ENCODE measurements around the gene ORC3. TPM values are rescaled to one million over a fixed set of nuclear protein-coding genes. Genes with fewer than 3 reads are reported as not detected.

ORC3 gene
- total RNA-seq, 1 donor from 2014 or later, result 33.6 TPM

DNA sequence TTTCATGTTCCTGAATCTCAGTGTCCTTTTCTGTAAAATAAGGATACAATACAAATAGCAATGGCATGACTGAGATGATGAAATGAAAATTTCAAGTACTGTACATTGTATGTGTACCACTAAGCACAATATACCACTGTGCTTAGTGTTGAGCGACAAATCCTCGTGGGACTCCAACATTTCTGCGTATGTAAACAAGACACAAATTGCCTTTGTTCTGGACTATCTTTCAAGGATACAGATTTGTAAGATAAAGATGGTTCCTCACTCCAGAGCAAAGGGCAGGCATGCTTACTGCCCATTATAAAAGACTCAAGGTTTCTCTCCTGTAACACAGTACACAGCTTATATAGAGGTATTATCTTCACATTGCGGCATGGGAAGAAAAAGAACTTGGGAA lies 6.1 kb upstream of the ORC3 start:
- TF ChIP-seq, protein P1, sequence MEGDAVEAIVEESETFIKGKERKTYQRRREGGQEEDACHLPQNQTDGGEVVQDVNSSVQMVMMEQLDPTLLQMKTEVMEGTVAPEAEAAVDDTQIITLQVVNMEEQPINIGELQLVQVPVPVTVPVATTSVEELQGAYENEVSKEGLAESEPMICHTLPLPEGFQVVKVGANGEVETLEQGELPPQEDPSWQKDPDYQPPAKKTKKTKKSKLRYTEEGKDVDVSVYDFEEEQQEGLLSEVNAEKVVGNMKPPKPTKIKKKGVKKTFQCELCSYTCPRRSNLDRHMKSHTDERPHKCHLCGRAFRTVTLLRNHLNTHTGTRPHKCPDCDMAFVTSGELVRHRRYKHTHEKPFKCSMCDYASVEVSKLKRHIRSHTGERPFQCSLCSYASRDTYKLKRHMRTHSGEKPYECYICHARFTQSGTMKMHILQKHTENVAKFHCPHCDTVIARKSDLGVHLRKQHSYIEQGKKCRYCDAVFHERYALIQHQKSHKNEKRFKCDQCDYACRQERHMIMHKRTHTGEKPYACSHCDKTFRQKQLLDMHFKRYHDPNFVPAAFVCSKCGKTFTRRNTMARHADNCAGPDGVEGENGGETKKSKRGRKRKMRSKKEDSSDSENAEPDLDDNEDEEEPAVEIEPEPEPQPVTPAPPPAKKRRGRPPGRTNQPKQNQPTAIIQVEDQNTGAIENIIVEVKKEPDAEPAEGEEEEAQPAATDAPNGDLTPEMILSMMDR (conservative IDR thresholded peaks at IDR 0.05), result no peak
- Mint-ChIP-seq H3K27ac (no peak overlapping the region), H3K4me3 (no peak overlapping the region), H3K4me1 (ENCODE audit: unreplicated experiment) (peaks cover 9% of the 10 kb centered on the region), H3K27me3 (no peaks in the 10 kb centered on the region), H3K36me3 (peaks cover 38% of the 10 kb centered on the region), H3K9me3 (no peaks in the 10 kb centered on the region)
- no peak for DNase-seq (ENCODE audit: extremely low spot score, unreplicated experiment)

DNA sequence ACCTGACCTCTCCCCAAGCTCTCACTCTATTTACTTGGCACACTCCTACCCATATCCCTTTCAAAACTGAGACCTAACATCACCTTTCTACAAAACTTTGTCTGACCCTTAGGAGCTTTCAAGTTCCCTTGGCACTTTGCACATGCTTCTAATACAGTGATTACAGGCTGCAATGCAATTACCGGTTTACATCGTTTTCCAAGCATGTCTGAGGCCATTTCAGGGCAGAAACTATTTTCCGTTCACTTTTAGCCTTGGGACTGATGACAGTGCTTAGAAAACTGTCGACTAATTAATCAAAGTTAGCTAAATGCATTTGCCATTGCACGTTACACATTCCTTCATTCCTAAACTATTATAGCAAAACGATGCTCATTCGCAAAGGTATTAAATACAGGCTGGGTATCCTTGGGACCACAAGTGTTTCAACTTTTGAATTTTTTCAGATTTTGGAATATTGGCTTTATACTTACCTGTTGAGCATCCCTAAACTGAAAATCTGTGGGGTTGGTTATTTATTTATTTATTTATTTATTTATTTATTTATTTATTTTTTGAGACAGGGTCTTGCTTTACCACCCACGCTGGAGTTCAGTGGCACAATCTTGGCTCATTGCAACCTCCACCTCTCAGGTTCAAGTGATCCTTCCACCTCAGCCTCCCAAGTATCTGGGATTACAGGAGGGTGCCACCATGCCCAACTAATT lies 3.4 kb upstream of the ORC3 start:
- no peak for DNase-seq (ENCODE audit: extremely low spot score, unreplicated experiment)
- no peaks in the 10 kb centered on the region for H3K27me3 Mint-ChIP-seq
- no peaks in the 10 kb centered on the region for H3K9me3 Mint-ChIP-seq
- no peak overlapping the region for H3K4me3 Mint-ChIP-seq
- TF ChIP-seq, protein P1 (conservative IDR thresholded peaks at IDR 0.05), result no peak
- peaks cover 19% of the 10 kb centered on the region for H3K4me1 Mint-ChIP-seq (ENCODE audit: unreplicated experiment)
- peaks cover 34% of the 10 kb centered on the region for H3K36me3 Mint-ChIP-seq
- H3K27ac Mint-ChIP-seq, result peak overlapping the region; percentile 41

DNA sequence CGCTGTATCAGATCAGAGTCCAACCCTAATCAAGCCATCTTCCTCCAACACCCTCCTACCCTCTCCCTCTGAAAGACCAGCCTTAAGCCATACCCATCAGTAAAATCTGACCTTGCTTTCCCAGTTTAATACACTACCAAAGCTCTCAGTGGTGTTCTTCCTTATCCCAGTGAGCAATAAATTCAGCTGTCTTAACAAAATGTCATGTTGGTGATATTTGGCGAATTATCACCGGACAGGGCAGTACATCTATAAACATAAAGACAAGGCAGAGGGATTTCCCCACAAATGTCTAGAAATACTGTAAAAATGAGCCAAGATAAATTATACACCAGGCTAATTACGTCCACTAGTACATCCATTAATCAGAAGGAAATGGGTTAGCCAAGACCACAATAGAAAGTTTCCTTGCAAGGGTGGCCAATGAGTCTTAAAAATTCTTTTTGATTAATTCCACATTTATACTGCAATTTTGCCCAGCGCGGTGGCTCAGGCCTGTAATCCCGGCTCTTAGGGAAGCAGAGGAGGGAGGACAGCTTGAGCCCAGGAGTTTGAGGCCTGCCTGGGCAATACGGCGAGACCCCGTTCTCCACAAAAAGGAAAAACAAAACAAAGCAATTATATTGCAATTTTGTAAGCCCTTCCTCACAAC lies 1.1 kb upstream of the ORC3 start:
- Mint-ChIP-seq H3K4me1 (ENCODE audit: unreplicated experiment) (peaks cover 22% of the 10 kb centered on the region), H3K36me3 (peaks cover 23% of the 10 kb centered on the region)
- no peak for DNase-seq (ENCODE audit: extremely low spot score, unreplicated experiment)

DNA sequence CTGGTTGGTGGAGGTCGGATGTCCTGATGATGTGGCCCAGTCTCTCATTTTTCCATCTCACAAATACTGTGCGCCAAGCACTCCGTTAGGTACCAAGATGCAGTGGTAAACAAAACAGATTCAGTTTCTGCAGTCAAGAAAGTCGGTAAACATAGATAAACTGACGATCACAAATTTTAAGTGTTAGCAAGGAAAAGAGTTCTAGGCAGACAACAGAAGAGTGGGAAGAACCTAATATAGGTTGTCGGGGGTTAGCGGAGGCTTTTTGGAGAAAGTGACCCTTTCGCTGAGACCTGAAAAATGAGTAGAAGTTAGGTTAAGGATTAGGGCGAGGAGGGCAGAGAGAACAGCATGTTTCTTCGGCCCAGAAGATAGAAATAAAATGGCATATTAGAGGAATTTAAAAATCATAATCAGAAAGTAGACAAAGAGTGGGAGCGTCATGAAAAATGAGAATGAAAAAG lies 514 bp downstream of the ORC3 start:
- H3K4me3 Mint-ChIP-seq, result peak overlapping the region; percentile 96
- TF ChIP-seq, protein P1 (conservative IDR thresholded peaks at IDR 0.05), result no peak
- H3K9me3 Mint-ChIP-seq, result no peaks in the 10 kb centered on the region
- no peaks in the 10 kb centered on the region for H3K27me3 Mint-ChIP-seq
- no peak for DNase-seq (ENCODE audit: extremely low spot score, unreplicated experiment)
- peak overlapping the region; percentile 87 for H3K27ac Mint-ChIP-seq
- peaks cover 22% of the 10 kb centered on the region for H3K4me1 Mint-ChIP-seq (ENCODE audit: unreplicated experiment)
- H3K36me3 Mint-ChIP-seq, result peaks cover 20% of the 10 kb centered on the region

More for the DNA sequence above, 1.1 kb upstream of the ORC3 start:
- peak overlapping the region; percentile 87 for H3K27ac Mint-ChIP-seq
- no peaks in the 10 kb centered on the region for H3K9me3 Mint-ChIP-seq
- H3K4me3 Mint-ChIP-seq, result peak overlapping the region; percentile 96
- H3K27me3 Mint-ChIP-seq, result no peaks in the 10 kb centered on the region
- TF ChIP-seq, protein P1 (conservative IDR thresholded peaks at IDR 0.05), result no peak

DNA sequence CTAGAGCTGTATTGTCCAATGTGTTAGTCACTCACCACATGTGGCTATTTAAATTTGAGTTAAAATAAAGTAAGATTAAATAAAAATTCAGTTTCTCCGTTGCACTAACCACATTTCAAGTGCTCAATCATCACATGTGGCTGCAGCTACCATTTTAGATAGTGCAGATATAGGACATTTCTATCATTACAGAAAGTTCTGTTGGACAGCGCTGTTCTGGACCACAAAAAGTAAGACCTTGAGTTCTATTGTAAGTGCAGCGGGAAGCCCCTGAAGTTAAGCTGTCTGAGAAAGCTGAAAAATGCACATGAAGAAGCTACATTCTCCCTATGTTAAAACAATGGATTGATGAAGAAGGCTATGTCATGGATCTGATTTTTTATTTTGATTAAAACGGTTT lies 1.1 kb downstream of the ORC3 start:
- peak overlapping the region; percentile 96 for H3K4me3 Mint-ChIP-seq
- H3K27ac Mint-ChIP-seq, result peak overlapping the region; percentile 87
- H3K27me3 Mint-ChIP-seq, result no peaks in the 10 kb centered on the region
- TF ChIP-seq, protein P1 (conservative IDR thresholded peaks at IDR 0.05), result no peak
- H3K9me3 Mint-ChIP-seq, result no peaks in the 10 kb centered on the region
- H3K36me3 Mint-ChIP-seq, result peaks cover 18% of the 10 kb centered on the region
- DNase-seq (ENCODE audit: extremely low spot score, unreplicated experiment), result no peak
- peaks cover 22% of the 10 kb centered on the region for H3K4me1 Mint-ChIP-seq (ENCODE audit: unreplicated experiment)
